ENCODE measurements around the gene ZNF823. TPM values are rescaled to one million over a fixed set of nuclear protein-coding genes. Genes with fewer than 3 reads are reported as not detected.

Gene ZNF823
- total RNA-seq, 3 donors from 2014 or later (not counting 1 experiment from before 2014, with no cell fraction given), result 3.2 to 7.1 (median 5.2) TPM

GRCh38 chr19:11673608-11674041 lies 65.1 kb downstream of the ZNF823 start:
- WGBS (ENCODE audit: insufficient coverage), result 3% methylated on average over 14 of the region's 14 CpGs
- TF ChIP-seq CTCF (IDR thresholded peaks at IDR 0.05), result no peak
- Mint-ChIP-seq H3K4me3 (peak overlapping the region; percentile 42), H3K27ac (no peak overlapping the region), H3K36me3 (no peaks in the 10 kb centered on the region), H3K4me1 (peaks cover 6 to 8% of the 10 kb centered on the region in 2 donors), H3K9me3 (no peaks in the 10 kb centered on the region), H3K27me3 (ENCODE audit: low read depth in 2 of 2) (peaks cover 9 to 12% of the 10 kb centered on the region in 2 donors)
- H3K4me1 ChIP-seq (ENCODE audit: control insufficient read depth, insufficient read depth, low read length), result peaks cover 10% of the 10 kb centered on the region
- no peak overlapping the region for H3K4me3 ChIP-seq (ENCODE audit: low read length)
- no peaks in the 10 kb centered on the region for H3K36me3 ChIP-seq (ENCODE audit: control insufficient read depth, insufficient read depth, low read length)
- ATAC-seq (peak; percentile 38 to 67 (median 48)), DNase-seq (peak in 1 of 2 donors; percentile 24)
- H3K27ac ChIP-seq (ENCODE audit: low read length), result no peak overlapping the region
- intact Hi-C loops (cut with micrococcal nuclease), result no loop called here
- peaks cover 17% of the 10 kb centered on the region for H3K27me3 ChIP-seq (ENCODE audit: control insufficient read depth, insufficient read depth, low read length)
- H3K9me3 ChIP-seq (ENCODE audit: control insufficient read depth, insufficient read depth, low read length), result peaks cover 4% of the 10 kb centered on the region

Other genes with a start within 250 kb of the ZNF823 start
- gene ZNF653, start 233.1 kb downstream of the ZNF823 start, total RNA-seq, result 10 to 100 TPM in 2 of 3 donors, 1 to 10 TPM in 1; 9.9 to 15.4 (median 10.8) TPM
- 10 to 100 TPM; 23.6 to 24.5 (median 24.1) TPM for gene ECSIT, start 209.8 kb downstream of the ZNF823 start, total RNA-seq
- not detected for gene CNN1, start 200.1 kb downstream of the ZNF823 start, total RNA-seq
- gene ELOF1, start 179.7 kb downstream of the ZNF823 start, total RNA-seq, result 10 to 100 TPM; 46.4 to 54.2 (median 50.0) TPM
- gene ACP5, start 161.3 kb downstream of the ZNF823 start, total RNA-seq, result 10 to 100 TPM; 14.9 to 20.3 (median 18.8) TPM
- gene ZNF627, start 141.5 kb downstream of the ZNF823 start, total RNA-seq, result 1 to 10 TPM; 4.7 to 7.5 (median 4.9) TPM
- gene ZNF441, start 28.1 kb upstream of the ZNF823 start, total RNA-seq, result 1 to 10 TPM; 6.5 to 9.6 (median 7.1) TPM
- gene ZNF491, start 59.6 kb upstream of the ZNF823 start, total RNA-seq, result 1 to 10 TPM; 1.9 to 3.8 (median 3.7) TPM
- gene ZNF440, start 75.3 kb upstream of the ZNF823 start, total RNA-seq, result 10 to 100 TPM; 21.8 to 37.4 (median 26.6) TPM
- 10 to 100 TPM in 2 of 3 donors, 1 to 10 TPM in 1; 9.6 to 18.4 (median 15.4) TPM for gene ZNF439, start 109.8 kb upstream of the ZNF823 start, total RNA-seq
- gene ZNF69, start 148.8 kb upstream of the ZNF823 start, total RNA-seq, result 1 to 10 TPM; 4.1 to 6.5 (median 4.8) TPM
- gene ZNF700, start 186.2 kb upstream of the ZNF823 start, total RNA-seq, result 10 to 100 TPM; 25.1 to 30.1 (median 26.4) TPM
- gene ZNF763, start 226.1 kb upstream of the ZNF823 start, total RNA-seq, result 1 to 10 TPM; 4.8 to 7.7 (median 5.8) TPM